ENCODE measurements around the gene HTATIP2. TPM values are rescaled to one million over a fixed set of nuclear protein-coding genes. Genes with fewer than 3 reads are reported as not detected.

HTATIP2 gene
- polyA plus RNA-seq, 1 of the 3 experiments (the other 2 are of a cell fraction): not detected

GRCh38 chr11:20399498-20399897 is 36.0 kb downstream of the HTATIP2 start:
- TF ChIP-seq RAD21 (IDR thresholded peaks at IDR 0.05; ENCODE audit: low read length) (no peak), JUND (IDR thresholded peaks at IDR 0.05) (no peak), MEF2A (IDR thresholded peaks at IDR 0.05; ENCODE audit: borderline replicate concordance, low read depth) (no peak), SMC3 (IDR thresholded peaks at IDR 0.05; ENCODE audit: low read depth, low read length) (no peak), EZH2phosphoT487 (IDR thresholded peaks at IDR 0.05; ENCODE audit: borderline replicate concordance, low read depth) (no peak), EP300 (IDR thresholded peaks at IDR 0.05; ENCODE audit: borderline replicate concordance in 1 of 2, low read depth in 1 of 2, low read length in 1 of 2) (no peak), CTCF (IDR thresholded peaks at IDR 0.05) (no peak), CHD2 (IDR thresholded peaks at IDR 0.05; ENCODE audit: low read length, partially characterized antibody) (no peak), MXI1 (IDR thresholded peaks at IDR 0.05; ENCODE audit: low read depth, low read length) (no peak), RCOR1 (IDR thresholded peaks at IDR 0.05; ENCODE audit: low read length) (no peak), RFX5 (IDR thresholded peaks at IDR 0.05; ENCODE audit: low read length) (no peak), MAX (IDR thresholded peaks at IDR 0.05; ENCODE audit: low read depth) (no peak), FOSL2 (IDR thresholded peaks at IDR 0.05; ENCODE audit: borderline replicate concordance, low read depth) (no peak), SIN3A (IDR thresholded peaks at IDR 0.05; ENCODE audit: borderline replicate concordance, low read depth, low read length) (no peak), FOXJ3 (CRISPR knock-in tag; IDR thresholded peaks at IDR 0.05) (no peak), RXRA (IDR thresholded peaks at IDR 0.05; ENCODE audit: borderline replicate concordance, low read depth) (no peak)
- TF ChIP-seq, protein P1, sequence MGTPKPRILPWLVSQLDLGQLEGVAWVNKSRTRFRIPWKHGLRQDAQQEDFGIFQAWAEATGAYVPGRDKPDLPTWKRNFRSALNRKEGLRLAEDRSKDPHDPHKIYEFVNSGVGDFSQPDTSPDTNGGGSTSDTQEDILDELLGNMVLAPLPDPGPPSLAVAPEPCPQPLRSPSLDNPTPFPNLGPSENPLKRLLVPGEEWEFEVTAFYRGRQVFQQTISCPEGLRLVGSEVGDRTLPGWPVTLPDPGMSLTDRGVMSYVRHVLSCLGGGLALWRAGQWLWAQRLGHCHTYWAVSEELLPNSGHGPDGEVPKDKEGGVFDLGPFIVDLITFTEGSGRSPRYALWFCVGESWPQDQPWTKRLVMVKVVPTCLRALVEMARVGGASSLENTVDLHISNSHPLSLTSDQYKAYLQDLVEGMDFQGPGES (IDR thresholded peaks at IDR 0.05; ENCODE audit: low read depth, low read length): no peak
- TF ChIP-seq, protein P2, sequence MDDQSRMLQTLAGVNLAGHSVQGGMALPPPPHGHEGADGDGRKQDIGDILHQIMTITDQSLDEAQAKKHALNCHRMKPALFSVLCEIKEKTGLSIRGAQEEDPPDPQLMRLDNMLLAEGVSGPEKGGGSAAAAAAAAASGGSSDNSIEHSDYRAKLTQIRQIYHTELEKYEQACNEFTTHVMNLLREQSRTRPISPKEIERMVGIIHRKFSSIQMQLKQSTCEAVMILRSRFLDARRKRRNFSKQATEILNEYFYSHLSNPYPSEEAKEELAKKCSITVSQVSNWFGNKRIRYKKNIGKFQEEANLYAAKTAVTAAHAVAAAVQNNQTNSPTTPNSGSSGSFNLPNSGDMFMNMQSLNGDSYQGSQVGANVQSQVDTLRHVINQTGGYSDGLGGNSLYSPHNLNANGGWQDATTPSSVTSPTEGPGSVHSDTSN (IDR thresholded peaks at IDR 0.05): no peak
- TF ChIP-seq, protein P3, sequence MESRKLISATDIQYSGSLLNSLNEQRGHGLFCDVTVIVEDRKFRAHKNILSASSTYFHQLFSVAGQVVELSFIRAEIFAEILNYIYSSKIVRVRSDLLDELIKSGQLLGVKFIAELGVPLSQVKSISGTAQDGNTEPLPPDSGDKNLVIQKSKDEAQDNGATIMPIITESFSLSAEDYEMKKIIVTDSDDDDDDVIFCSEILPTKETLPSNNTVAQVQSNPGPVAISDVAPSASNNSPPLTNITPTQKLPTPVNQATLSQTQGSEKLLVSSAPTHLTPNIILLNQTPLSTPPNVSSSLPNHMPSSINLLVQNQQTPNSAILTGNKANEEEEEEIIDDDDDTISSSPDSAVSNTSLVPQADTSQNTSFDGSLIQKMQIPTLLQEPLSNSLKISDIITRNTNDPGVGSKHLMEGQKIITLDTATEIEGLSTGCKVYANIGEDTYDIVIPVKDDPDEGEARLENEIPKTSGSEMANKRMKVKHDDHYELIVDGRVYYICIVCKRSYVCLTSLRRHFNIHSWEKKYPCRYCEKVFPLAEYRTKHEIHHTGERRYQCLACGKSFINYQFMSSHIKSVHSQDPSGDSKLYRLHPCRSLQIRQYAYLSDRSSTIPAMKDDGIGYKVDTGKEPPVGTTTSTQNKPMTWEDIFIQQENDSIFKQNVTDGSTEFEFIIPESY (IDR thresholded peaks at IDR 0.05; ENCODE audit: borderline replicate concordance, low read depth): no peak
- TF ChIP-seq, protein P4, sequence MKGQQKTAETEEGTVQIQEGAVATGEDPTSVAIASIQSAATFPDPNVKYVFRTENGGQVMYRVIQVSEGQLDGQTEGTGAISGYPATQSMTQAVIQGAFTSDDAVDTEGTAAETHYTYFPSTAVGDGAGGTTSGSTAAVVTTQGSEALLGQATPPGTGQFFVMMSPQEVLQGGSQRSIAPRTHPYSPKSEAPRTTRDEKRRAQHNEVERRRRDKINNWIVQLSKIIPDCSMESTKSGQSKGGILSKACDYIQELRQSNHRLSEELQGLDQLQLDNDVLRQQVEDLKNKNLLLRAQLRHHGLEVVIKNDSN (IDR thresholded peaks at IDR 0.05; ENCODE audit: borderline replicate concordance, low read depth): no peak
- no peaks in the 10 kb centered on the region for H4K20me1 ChIP-seq (ENCODE audit: insufficient read depth)
- no peak overlapping the region for H3K4me3 ChIP-seq (ENCODE audit: low read depth in 2 of 2, low read length in 1 of 2)
- H2AFZ ChIP-seq (ENCODE audit: low read depth): no peak overlapping the region
- no peaks in the 10 kb centered on the region; a peak in 1 of 4 replicates for H3K4me1 ChIP-seq (ENCODE audit: control insufficient read depth in 1 of 2, insufficient read depth in 2 of 2, low read depth in 1 of 2, low read length in 1 of 2)
- CTCF ChIA-PET: interaction anchor here (1.3 to 7.0 kb wide), 5 partner anchors 10 to 271 kb away, joined by 3 to 89 read pairs (median 5); partner anchors contain the start of gene PRMT3
- H3K36me3 ChIP-seq (replicated peaks in 1 of 2; ENCODE audit: control insufficient read depth in 1 of 2, insufficient read depth in 2 of 2, low read length in 1 of 2): peaks cover 30 to 49% of the 10 kb centered on the region in 2 experiments
- WGBS (ENCODE audit: low lambda C conversion rate): 92% methylated on average over 2 of the region's 2 CpGs
- peaks cover 19% of the 10 kb centered on the region for H3F3A ChIP-seq (replicated peaks; ENCODE audit: insufficient read depth)
- H3K27me3 ChIP-seq (ENCODE audit: insufficient read depth): no peaks in the 10 kb centered on the region
- no peaks in the 10 kb centered on the region for H3K9me3 ChIP-seq
- DNase-seq: no peak
- POLR2A ChIA-PET: no interaction called here
- no peaks in the 10 kb centered on the region for H3K79me2 ChIP-seq (ENCODE audit: insufficient read depth)
- H3K9me2 ChIP-seq: no peaks in the 10 kb centered on the region
- H3K4me2 ChIP-seq: no peak overlapping the region
- no peak overlapping the region for H3K27ac ChIP-seq (ENCODE audit: low read depth in 2 of 2, low read length in 1 of 2)
- H3K9ac ChIP-seq: no peak overlapping the region
